Adrenal gland (tissue), 12 donors: Measurements from ENCODE around the gene ABAT. TPM values are rescaled to one million over a fixed set of nuclear protein-coding genes. Genes with fewer than 3 reads are reported as not detected.

Source experiments
- DNase-seq, 7 donors: peaks; one replicate each; pipeline ENCODE4 v3.0.0-alpha.2; 2019 to 2020
- H3K27ac ChIP-seq, 5 donors: fragments of 200-600 bp; sonication (generic) in 4 of 5; 1 replicate in 3 of 5; 2 replicates in 2 of 5; pipeline versions ENCODE4 v1.5.1 to v1.8.0; 2016 to 2020; ENCODE audit warnings: mild to moderate bottlenecking in 1 of 5
- H3K27me3 ChIP-seq: fragments of 200-600 bp; 2 replicates; pipeline ENCODE4 v1.8.0; 2021
- H3K36me3 ChIP-seq, 2 donors: fragments of 200-600 bp; replicated peaks in 1 of 2; 1 replicate in 1 of 2; 2 replicates in 1 of 2; pipeline versions ENCODE4 v1.5.1 to v1.8.0; 2018 to 2022
- H3K4me1 ChIP-seq, 2 donors: fragments of 200-600 bp; replicated peaks in 1 of 2; 1 replicate in 1 of 2; 2 replicates in 1 of 2; pipeline versions ENCODE4 v1.5.1 to v1.8.0; 2018 to 2021
- H3K4me3 ChIP-seq, 4 donors: fragments of 200-600 bp; sonication (generic) in 3 of 4; one replicate each; pipeline ENCODE4 v1.5.1; 2016 to 2018
- H3K9me3 ChIP-seq, 3 donors: fragments of 200-600 bp; sonication (generic) in 1 of 3; replicated peaks in 1 of 3; 1 replicate in 2 of 3; 2 replicates in 1 of 3; pipeline versions ENCODE4 v1.5.1 to v1.8.0; 2016 to 2021
- CTCF ChIP-seq, 6 experiments: fragments of 450-650 bp in 4 of 6; fragments of 200-600 bp in 2 of 6; sonication (generic) in 1 of 6; IDR thresholded peaks; 1 replicate in 5 of 6; 2 replicates in 1 of 6; pipeline versions ENCODE4 v1.5.1 to v1.8.0; 2016 to 2021; ENCODE audit warnings: antibody characterized with exemption in 6 of 6, mild to moderate bottlenecking in 2 of 6, moderate library complexity in 1 of 6
- POLR2A ChIP-seq, 2 donors: fragments of 450-650 bp; IDR thresholded peaks; one replicate each; pipeline ENCODE4 v1.6.1; 2017; ENCODE audit warnings: antibody characterized with exemption in 2 of 2, mild to moderate bottlenecking in 2 of 2, moderate library complexity in 1 of 2
- WGBS, 4 donors: extraction: QIAGEN DNeasy Blood & Tissue Kit in 2 of 4; methylation state at CpG; one replicate each; pipeline versions ENCODE4 v1.1.5 to v1.1.7; 2013 to 2017; 5-methylcytosine and 5-hydroxymethylcytosine counted together
- intact Hi-C, 2 donors: fragments of 100-400 bp; cut with DNase I; formaldehyde crosslinking; loops; one replicate each; pipeline versions ENCODE4 v1.14.1 to v1.15.0; 2022 to 2023
- polyA plus RNA-seq, 3 donors: library from polyadenylated mRNA; stranded (reverse); fragments of 200-250 nt in 2 of 3; fragments of 350-450 nt in 1 of 3; fragmentation: Illumina TruSeq in 1 of 3; extraction: RNeasy Lipid Tissue Mini Kit (QIAGEN cat#74804) in 1 of 3; gene quantifications; one replicate each; pipeline ENCODE4 v1.2.3, GENCODE V29; 2013 to 2014
- total RNA-seq, 9 donors: library from RNA; depleted of rRNA in 4 of 9; stranded (reverse); fragments of >200 nt in 4 of 9; fragments of 120-200 nt in 1 of 9; fragmentation: NEBNext Ultra II Directional in 1 of 9; extraction: Animal tissue kit (Norgen Biotek cat#: 25700) in 1 of 9; gene quantifications; one replicate each; pipeline versions ENCODE4 v1.1.0 to v1.2.4, GENCODE V29; 2013 to 2023
- donor health status: healthy with polysubstance abuse.
- donor health status: Bipolar disorder and iron deficiency.
- donor health status: DM: yes; HTN: yes; CAD: no.
- donor health status: DM: no; HTN: no; CAD: no.
- donor health status: DM: no; HTN: no; CAD: no.
- donor health status: DM: yes; HTN: yes; CAD: no.

Gene ABAT
- total and polyA plus RNA-seq, 12 donors, result 12.1 to 89.2 (median 28.5) TPM

- intact Hi-C loops, result no loop called here
- DNase-seq, result no peak
Measured at GRCh38 chr16:8735574-8735973, 61.2 kb downstream of the ABAT start.

GRCh38 chr16:8736123-8736668 is 61.8 kb downstream of the ABAT start:
- H3K4me3 ChIP-seq, result no peak overlapping the region
- intact Hi-C loops, result no loop called here
- 78 to 83% (median 80%) methylated on average over 7 to 9 of the region's 9 CpGs for WGBS, 4 donors
- H3K4me1 ChIP-seq, result peaks cover 5 to 11% of the 10 kb centered on the region in 2 donors
- no peak overlapping the region for H3K27ac ChIP-seq
- TF ChIP-seq POLR2A (IDR thresholded peaks at IDR 0.05), result no peak
- TF ChIP-seq CTCF (IDR thresholded peaks at IDR 0.05), result no peak
- no peaks in the 10 kb centered on the region for H3K27me3 ChIP-seq
- DNase-seq, result no peak
- H3K9me3 ChIP-seq, result no peaks in the 10 kb centered on the region
- H3K36me3 ChIP-seq, result no peaks in the 10 kb centered on the region

More at GRCh38 chr16:8735574-8735973, 61.2 kb downstream of the ABAT start:
- no peak for TF ChIP-seq CTCF (IDR thresholded peaks at IDR 0.05)
- TF ChIP-seq POLR2A (IDR thresholded peaks at IDR 0.05), result no peak
- H3K27me3 ChIP-seq, result no peaks in the 10 kb centered on the region
- WGBS, 4 donors, result 89 to 100% (median 93%) methylated on average over 4 to 5 of the region's 5 CpGs
- H3K36me3 ChIP-seq, result no peaks in the 10 kb centered on the region
- no peak overlapping the region for H3K27ac ChIP-seq
- no peak overlapping the region for H3K4me3 ChIP-seq
- no peaks in the 10 kb centered on the region for H3K9me3 ChIP-seq
- H3K4me1 ChIP-seq, result peaks cover 1 to 6% of the 10 kb centered on the region in 2 donors

- DNase-seq, result no peak
- Histone ChIP-seq H3K4me1 (peaks cover 12 to 26% of the 10 kb centered on the region in 2 donors), H3K9me3 (no peaks in the 10 kb centered on the region), H3K36me3 (no peaks in the 10 kb centered on the region), H3K27me3 (no peaks in the 10 kb centered on the region), H3K27ac (no peak overlapping the region), H3K4me3 (no peak overlapping the region)
- intact Hi-C loops, result no loop called here
- TF ChIP-seq CTCF (IDR thresholded peaks at IDR 0.05) (no peak), POLR2A (IDR thresholded peaks at IDR 0.05) (no peak)
- 78 to 92% (median 85%) methylated on average over 6 of the region's 6 CpGs for WGBS, 4 donors
Measured at GRCh38 chr16:8739151-8739550, 64.7 kb downstream of the ABAT start.

GRCh38 chr16:8739989-8740704 is 65.7 kb downstream of the ABAT start:
- intact Hi-C loops, result no loop called here

More at GRCh38 chr16:8739989-8740704, 65.7 kb downstream of the ABAT start:
- Histone ChIP-seq H3K27me3 (no peaks in the 10 kb centered on the region), H3K4me1 (peaks cover 12 to 26% of the 10 kb centered on the region in 2 donors), H3K9me3 (no peaks in the 10 kb centered on the region), H3K27ac (peak overlapping the region in 2 of 5 donors; percentile 6 to 30), H3K4me3 (no peak overlapping the region), H3K36me3 (no peaks in the 10 kb centered on the region)
- DNase-seq, result no peak
- 76 to 92% (median 87%) methylated on average over 11 to 13 of the region's 13 CpGs for WGBS, 4 donors
- no peak for TF ChIP-seq CTCF (IDR thresholded peaks at IDR 0.05)
- no peak for TF ChIP-seq POLR2A (IDR thresholded peaks at IDR 0.05)
